GM13976 (cell line): Measurements from ENCODE around the gene CNGB1.
"Not testable (repeated sequence)": the region's sequence is repeated elsewhere in the genome, so short reads cannot be mapped to it uniquely, and the experiment has no call there.

Experiments used
- DNase-seq: peaks from one replicate; pipeline ENCODE4 v3.0.0; 2012; ENCODE audit warnings: low spot score
- in situ Hi-C: fragments of 300-500 bp; cut with MboI; formaldehyde crosslinking; loops from one replicate; pipeline ENCODE4 v1.12.0; 2022; ENCODE audit warnings: low sequenced_read_pairs, mixed read lengths, inconsistent platforms; ENCODE audit not compliant: unreplicated experiment
- TF ChIP-seq, protein P1 (sequence below): IDR thresholded peaks from 2 replicates; pipeline ENCODE4 v1.5.1; 2012; ENCODE audit warnings: borderline replicate concordance, mild to moderate bottlenecking; ENCODE audit not compliant: insufficient read depth; ENCODE audit errors: extremely low read depth, missing control alignments, control extremely low read depth

CNGB1 gene

DNA sequence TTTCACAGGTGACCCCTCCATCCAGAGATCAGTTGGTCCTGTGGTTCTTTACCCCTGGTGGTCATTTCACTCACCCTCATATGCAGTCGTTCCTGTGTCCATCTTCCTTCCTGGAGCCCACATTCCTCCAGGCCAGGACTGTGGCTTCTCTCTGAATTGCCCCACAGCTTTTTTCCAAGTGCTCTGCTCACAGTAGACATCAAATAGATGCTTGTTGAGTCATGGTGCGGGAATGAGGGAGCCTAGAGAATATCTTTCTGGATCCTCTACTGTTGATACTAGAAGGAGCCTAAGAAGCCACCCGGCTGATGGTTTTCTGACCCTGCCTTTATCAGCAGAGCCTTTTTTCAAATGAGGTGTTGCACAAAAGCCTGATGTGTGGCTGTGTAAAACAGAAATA, 40.7 kb upstream of the CNGB1 start:
- in situ Hi-C loops, result loop anchor here (10.0 kb wide), 1 partner anchor 113 kb away; the partner anchor contains the start of gene CFAP20
- TF ChIP-seq, protein P1, sequence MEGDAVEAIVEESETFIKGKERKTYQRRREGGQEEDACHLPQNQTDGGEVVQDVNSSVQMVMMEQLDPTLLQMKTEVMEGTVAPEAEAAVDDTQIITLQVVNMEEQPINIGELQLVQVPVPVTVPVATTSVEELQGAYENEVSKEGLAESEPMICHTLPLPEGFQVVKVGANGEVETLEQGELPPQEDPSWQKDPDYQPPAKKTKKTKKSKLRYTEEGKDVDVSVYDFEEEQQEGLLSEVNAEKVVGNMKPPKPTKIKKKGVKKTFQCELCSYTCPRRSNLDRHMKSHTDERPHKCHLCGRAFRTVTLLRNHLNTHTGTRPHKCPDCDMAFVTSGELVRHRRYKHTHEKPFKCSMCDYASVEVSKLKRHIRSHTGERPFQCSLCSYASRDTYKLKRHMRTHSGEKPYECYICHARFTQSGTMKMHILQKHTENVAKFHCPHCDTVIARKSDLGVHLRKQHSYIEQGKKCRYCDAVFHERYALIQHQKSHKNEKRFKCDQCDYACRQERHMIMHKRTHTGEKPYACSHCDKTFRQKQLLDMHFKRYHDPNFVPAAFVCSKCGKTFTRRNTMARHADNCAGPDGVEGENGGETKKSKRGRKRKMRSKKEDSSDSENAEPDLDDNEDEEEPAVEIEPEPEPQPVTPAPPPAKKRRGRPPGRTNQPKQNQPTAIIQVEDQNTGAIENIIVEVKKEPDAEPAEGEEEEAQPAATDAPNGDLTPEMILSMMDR, result no peak
- no peak for DNase-seq

DNA sequence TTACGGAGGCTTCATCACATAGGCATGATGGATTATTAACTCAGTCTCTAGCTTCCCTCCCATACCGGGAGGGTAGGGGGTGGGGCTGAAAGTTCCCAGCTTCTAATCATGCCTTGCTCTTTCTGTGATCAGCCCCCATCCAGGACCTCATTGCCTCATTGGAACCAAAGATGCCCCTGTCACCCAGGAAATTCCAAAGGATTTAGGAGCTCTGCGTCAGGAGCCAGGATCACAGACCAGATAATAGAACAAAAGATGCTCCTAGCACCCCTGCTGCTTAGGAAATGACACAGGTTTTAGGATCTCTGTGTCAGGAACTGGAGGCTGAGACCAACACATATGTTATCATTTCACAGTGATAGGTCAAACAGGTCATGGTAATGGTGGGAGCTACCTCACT, 40.0 kb upstream of the CNGB1 start:
- in situ Hi-C loops, result loop anchor here (10.0 kb wide), 1 partner anchor 114 kb away; the partner anchor contains the start of gene CFAP20
- TF ChIP-seq, protein P1, result no peak
- no peak for DNase-seq

DNA sequence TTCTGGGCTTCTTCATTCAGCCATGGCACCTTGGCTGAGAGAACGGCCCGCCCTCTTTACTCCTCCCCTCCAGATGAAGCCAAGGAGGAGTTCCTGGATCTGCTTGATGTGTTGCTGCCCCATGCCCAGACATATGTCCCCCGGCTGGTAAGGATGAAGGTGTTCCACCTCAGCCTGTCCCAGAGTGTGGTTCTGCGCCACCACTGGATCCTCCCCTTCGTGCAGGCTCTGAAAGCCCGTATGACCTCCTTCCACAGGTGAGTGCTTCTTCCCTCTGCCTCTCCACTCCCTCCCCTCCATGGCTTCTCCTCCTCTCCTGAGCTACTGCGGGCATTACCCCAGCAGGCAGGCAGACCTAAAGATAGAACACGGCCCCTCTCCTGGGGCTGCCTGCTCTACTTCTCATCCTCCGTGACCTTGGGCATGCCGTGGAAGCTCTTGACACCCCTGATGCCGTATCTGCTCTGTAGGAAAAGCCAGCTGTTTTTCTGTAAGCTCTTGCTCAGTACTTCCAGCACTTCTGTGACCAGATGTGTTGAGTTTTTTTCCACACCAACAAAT, 39.0 kb upstream of the CNGB1 start:
- TF ChIP-seq, protein P1, result no peak
- in situ Hi-C loops, result loop anchor here (10.0 kb wide), 2 partner anchors 115 kb away; partner anchors contain the start of gene CFAP20
- no peak for DNase-seq

GRCh38 chr16:58004736-58005135, 33.8 kb upstream of the CNGB1 start:
- DNase-seq, result not testable (repeated sequence)
- in situ Hi-C loops, result loop anchor here (10.0 kb wide), 1 partner anchor 110 kb away; no protein-coding TSS in a partner anchor

DNA sequence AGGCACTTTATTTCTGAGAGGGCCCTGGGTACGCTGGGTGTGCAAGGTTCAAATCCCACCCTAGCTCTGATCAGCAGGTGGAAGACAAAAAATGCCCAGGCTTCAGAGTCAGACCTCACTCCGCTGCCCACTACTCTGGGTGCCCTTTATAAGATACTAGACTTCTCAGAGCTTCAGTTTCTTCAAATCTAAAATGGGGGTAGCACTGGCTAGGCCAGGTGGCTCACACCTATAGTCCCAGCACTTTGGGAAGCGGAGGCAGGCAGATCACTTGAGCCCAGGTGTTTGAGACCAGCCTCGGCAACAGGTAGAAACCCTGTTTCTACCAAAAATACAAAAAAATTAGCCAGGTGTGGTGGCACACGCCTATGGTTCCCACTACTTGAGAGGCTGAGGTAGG, 32.0 kb upstream of the CNGB1 start:
- TF ChIP-seq, protein P1, result no peak
- in situ Hi-C loops, result loop anchor here (10.0 kb wide), 1 partner anchor 108 kb away; no protein-coding TSS in a partner anchor
- no peak for DNase-seq

- no peak for DNase-seq
- TF ChIP-seq, protein P1, result no peak
- in situ Hi-C loops, result loop anchor here (10.0 kb wide), 1 partner anchor 108 kb away; no protein-coding TSS in a partner anchor
Measured at GRCh38 chr16:58002416-58002800, 31.5 kb upstream of the CNGB1 start.

GRCh38 chr16:58001781-58002415, 31.0 kb upstream of the CNGB1 start:
- no peak for DNase-seq
- in situ Hi-C loops, result loop anchor here (10.0 kb wide), 1 partner anchor 107 kb away; no protein-coding TSS in a partner anchor
- TF ChIP-seq, protein P1, result peak; percentile 3
